Kidney epithelial cell (primary cell): ENCODE measurements around the gene FAM13A. TPM values are rescaled to one million over a fixed set of nuclear protein-coding genes. Genes with fewer than 3 reads are reported as not detected.

ENCODE experiments used
- DNase-seq: peaks from one replicate; pipeline ENCODE4 v3.0.0-alpha.2; 2010; ENCODE audit warnings: low read depth
- H3K27me3 ChIP-seq: 2 replicates; pipeline ENCODE4 v1.6.0; 2011; ENCODE audit warnings: low read length; ENCODE audit not compliant: control insufficient read depth, insufficient read depth
- H3K36me3 ChIP-seq: 2 replicates; pipeline ENCODE4 v1.5.1; 2011; ENCODE audit warnings: low read length; ENCODE audit not compliant: control insufficient read depth, insufficient read depth
- H3K4me3 ChIP-seq: 2 replicates; pipeline ENCODE4 v1.5.1; 2011; ENCODE audit warnings: low read depth, mild to moderate bottlenecking, control low read depth, low read length
- total RNA-seq: library from RNA; depleted of rRNA; stranded (reverse); fragments of >200 nt; gene quantifications from 2 replicates; pipeline ENCODE4 v1.2.3, GENCODE V29; 2015
- TF ChIP-seq, protein P1 (sequence below): IDR thresholded peaks from 2 replicates; pipeline ENCODE4 v1.5.1; 2011; ENCODE audit warnings: mild to moderate bottlenecking, moderate library complexity, low read length, control low read depth, inconsistent platforms; ENCODE audit not compliant: insufficient read depth, poor library complexity, severe bottlenecking

The FAM13A gene
- total RNA-seq, 1 donor from 2014 or later: 3.4 TPM

DNA sequence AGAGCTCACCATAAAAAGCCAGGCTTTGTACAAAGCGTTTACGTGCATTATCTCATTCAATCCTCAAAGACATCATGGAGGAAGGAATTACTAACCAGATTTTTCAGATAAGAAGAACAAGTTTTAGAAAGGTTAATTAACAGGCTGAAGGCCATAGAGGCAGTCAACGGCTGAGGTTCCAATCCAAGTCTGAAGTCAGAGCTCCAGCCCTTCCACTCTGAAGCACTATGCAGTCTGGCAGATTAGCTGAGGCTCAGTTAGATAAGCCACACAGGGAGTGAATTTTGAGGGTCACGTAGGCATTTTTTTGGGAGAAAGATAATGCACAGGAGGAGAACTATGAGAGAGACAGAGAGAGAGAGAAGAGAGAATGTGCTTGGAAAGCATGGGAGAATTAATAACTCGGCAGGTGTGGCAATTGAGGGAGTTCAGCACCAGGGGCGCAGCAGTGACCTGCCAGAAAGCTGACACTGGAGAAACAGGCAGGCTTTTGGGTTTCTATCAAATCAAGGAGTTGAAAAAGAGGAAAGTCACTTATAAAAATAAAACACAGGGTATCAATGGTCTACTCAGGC is 242.9 kb downstream of the FAM13A start:
- Histone ChIP-seq H3K27me3 (no peaks in the 10 kb centered on the region), H3K36me3 (no peaks in the 10 kb centered on the region), H3K4me3 (no peak overlapping the region)
- DNase-seq: no peak
- TF ChIP-seq, protein P1, sequence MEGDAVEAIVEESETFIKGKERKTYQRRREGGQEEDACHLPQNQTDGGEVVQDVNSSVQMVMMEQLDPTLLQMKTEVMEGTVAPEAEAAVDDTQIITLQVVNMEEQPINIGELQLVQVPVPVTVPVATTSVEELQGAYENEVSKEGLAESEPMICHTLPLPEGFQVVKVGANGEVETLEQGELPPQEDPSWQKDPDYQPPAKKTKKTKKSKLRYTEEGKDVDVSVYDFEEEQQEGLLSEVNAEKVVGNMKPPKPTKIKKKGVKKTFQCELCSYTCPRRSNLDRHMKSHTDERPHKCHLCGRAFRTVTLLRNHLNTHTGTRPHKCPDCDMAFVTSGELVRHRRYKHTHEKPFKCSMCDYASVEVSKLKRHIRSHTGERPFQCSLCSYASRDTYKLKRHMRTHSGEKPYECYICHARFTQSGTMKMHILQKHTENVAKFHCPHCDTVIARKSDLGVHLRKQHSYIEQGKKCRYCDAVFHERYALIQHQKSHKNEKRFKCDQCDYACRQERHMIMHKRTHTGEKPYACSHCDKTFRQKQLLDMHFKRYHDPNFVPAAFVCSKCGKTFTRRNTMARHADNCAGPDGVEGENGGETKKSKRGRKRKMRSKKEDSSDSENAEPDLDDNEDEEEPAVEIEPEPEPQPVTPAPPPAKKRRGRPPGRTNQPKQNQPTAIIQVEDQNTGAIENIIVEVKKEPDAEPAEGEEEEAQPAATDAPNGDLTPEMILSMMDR: peak; percentile 41

DNA sequence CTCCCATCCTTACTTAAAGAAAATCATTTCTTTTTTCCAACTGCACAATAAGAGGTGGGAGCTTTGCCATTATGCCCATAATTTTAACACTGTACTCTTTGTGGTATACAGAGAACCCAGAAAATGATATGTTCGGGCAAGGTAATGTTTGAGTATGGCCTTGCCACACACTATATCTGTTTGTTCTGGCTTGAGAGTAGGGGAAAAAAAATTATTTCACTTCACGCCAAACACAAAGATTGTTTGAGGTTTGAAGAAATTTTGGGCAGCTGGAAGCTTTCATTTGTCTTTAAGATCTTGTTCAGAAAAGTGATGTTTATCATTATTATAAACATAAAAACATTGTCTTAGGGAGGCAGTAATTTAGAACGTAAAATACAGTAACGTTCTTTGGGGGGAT is 244.0 kb downstream of the FAM13A start:
- H3K36me3 ChIP-seq: no peaks in the 10 kb centered on the region
- DNase-seq: no peak
- no peak overlapping the region for H3K4me3 ChIP-seq
- no peaks in the 10 kb centered on the region for H3K27me3 ChIP-seq
- TF ChIP-seq, protein P1: no peak

DNA sequence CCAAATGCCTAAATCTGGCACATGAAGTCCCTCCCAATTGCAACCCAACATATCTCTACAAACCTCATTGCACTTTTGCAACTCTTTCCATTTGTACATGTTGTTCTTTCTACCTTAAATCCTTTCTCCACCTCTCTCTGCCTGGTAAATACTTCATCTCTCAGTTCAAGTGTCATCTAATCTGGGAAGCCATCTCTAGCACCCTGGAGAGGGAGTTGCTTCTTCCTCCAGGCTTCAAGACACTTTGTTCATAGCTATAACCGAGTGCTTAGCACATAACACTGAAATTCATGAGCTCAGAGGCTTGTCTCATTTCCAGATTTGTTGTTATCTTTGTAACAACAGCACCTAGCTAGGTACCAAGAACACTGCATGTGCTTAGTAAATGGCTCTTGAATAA is 244.6 kb downstream of the FAM13A start:
- Histone ChIP-seq H3K36me3 (no peaks in the 10 kb centered on the region), H3K4me3 (no peak overlapping the region), H3K27me3 (no peaks in the 10 kb centered on the region)
- TF ChIP-seq, protein P1: no peak
- no peak for DNase-seq

DNA sequence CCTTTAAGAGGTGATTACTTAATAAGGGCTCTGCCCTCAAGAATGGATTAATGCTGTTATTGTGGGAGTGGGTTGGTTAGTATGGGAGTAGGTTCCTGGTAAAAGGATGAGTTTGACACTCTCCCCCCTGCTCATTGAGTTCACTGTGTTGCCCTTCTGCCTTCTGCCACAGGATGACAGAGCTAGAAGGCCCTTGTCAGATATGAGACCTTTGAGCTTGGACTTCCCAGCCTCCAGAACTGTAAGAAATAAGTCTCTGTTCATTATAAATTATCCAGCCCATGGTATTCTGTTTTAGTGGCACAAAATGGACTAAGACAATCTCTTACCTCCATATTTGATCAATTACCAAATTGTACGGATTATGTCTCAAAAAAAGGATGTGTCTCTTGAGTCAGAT is 245.1 kb downstream of the FAM13A start:
- Histone ChIP-seq H3K4me3 (no peak overlapping the region), H3K27me3 (no peaks in the 10 kb centered on the region), H3K36me3 (no peaks in the 10 kb centered on the region)
- DNase-seq: no peak
- TF ChIP-seq, protein P1: no peak

DNA sequence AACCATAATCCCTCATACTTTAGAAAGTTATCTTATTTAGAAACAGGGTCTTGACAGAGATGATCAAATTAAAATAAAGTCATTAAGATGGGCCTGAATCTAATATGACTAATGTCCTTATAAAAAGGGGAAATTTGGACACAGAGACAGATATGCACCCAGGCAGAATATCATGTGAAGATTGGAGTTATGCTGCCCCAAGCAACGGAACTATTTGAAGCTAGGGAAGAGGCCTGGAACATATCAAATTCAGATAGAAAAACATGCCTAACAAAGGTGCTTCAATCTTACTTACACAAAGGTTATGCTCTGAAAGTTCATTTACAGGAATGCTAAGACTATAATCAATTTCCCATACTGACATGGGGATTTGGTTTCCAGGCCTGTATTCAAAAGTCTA is 246.7 kb downstream of the FAM13A start:
- Histone ChIP-seq H3K4me3 (no peak overlapping the region), H3K36me3 (no peaks in the 10 kb centered on the region), H3K27me3 (no peaks in the 10 kb centered on the region)
- DNase-seq: no peak
- TF ChIP-seq, protein P1: no peak

DNA sequence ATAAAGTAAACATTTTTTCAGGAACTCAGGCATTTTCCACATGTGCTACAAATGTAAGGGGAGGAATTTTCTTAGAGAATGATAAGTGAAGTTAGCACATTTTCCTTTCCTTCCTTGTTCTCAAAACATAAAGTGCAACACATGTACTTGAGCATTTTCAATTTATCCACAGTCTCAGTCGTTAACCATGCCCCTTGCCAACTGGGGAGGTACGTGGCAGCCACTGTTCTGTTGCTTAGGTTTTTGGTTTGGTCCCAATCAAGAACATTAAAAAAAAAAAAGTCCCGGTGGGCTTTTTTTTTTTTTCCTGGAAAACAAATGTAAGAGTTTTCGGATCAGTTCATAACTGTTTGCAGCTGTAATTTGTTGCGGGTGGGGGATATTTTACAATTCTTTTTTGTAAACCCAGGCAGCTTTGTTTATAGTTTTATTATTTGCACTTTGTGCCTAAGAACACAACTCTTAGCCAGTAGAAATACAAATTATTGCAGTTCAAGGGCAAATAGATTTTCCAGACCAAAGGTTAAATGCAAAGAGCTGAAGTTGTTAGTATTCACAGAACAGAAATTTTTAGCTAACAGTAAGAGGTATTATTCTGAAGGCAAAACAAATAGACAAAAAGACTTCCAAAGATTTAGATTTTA is 247.3 kb downstream of the FAM13A start:
- no peak overlapping the region for H3K4me3 ChIP-seq
- no peaks in the 10 kb centered on the region for H3K27me3 ChIP-seq
- DNase-seq: no peak
- no peaks in the 10 kb centered on the region for H3K36me3 ChIP-seq
- TF ChIP-seq, protein P1: no peak
